Upper lobe of left lung (tissue), 4 donors: Measurements from ENCODE around the gene CSNK1A1.

Experiments
- CTCF ChIP-seq, 6 experiments: fragments of 450-650 bp in 4 of 6; fragments of 200-600 bp in 2 of 6; sonication (generic) in 2 of 6; IDR thresholded peaks; one replicate each; pipeline ENCODE4 v1.5.1; 2016 to 2019; ENCODE audit warnings: antibody characterized with exemption in 6 of 6
- POLR2AphosphoS5 ChIP-seq, 2 donors: sonication (generic); formaldehyde crosslinking; IDR thresholded peaks; one replicate each; pipeline ENCODE4 v1.5.1; 2017; ENCODE audit warnings: antibody characterized with exemption in 2 of 2

- no peak for TF ChIP-seq CTCF (IDR thresholded peaks at IDR 0.05)
- no peak for TF ChIP-seq POLR2AphosphoS5 (IDR thresholded peaks at IDR 0.05)
Observed at GRCh38 chr5:149490599-149491485, 60.4 kb downstream of the CSNK1A1 start.
